C4-2B (cell line): Measurements from ENCODE around the gene ZIM2.

Source experiments
- ZFX ChIP-seq: fragments of 450-650 bp; IDR thresholded peaks from 2 replicates; pipeline ENCODE4 v1.6.1; 2017
- TF ChIP-seq, protein P1 (sequence below): fragments of 450-650 bp; conservative IDR thresholded peaks from 2 replicates; pipeline ENCODE4 v1.5.1; 2017; ENCODE audit warnings: mild to moderate bottlenecking

GRCh38 chr19:56725829-56726424 is 114.6 kb downstream of the ZIM2 start:
- TF ChIP-seq, protein P1, sequence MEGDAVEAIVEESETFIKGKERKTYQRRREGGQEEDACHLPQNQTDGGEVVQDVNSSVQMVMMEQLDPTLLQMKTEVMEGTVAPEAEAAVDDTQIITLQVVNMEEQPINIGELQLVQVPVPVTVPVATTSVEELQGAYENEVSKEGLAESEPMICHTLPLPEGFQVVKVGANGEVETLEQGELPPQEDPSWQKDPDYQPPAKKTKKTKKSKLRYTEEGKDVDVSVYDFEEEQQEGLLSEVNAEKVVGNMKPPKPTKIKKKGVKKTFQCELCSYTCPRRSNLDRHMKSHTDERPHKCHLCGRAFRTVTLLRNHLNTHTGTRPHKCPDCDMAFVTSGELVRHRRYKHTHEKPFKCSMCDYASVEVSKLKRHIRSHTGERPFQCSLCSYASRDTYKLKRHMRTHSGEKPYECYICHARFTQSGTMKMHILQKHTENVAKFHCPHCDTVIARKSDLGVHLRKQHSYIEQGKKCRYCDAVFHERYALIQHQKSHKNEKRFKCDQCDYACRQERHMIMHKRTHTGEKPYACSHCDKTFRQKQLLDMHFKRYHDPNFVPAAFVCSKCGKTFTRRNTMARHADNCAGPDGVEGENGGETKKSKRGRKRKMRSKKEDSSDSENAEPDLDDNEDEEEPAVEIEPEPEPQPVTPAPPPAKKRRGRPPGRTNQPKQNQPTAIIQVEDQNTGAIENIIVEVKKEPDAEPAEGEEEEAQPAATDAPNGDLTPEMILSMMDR: peak; percentile 66
- no peak for TF ChIP-seq ZFX
